Inflammatory macrophage treated with lipopolysaccharide for 1 hour (primary cell): Measurements from ENCODE around the gene ZNF516.
A peak's percentile ranks its signal among the peaks of the same experiment; 100 is the strongest.

ENCODE experiments used
- DNase-seq, 2 donors: peaks; one replicate each; pipeline ENCODE4 v3.0.0-alpha.2; 2020 to 2022

Gene ZNF516

DNA sequence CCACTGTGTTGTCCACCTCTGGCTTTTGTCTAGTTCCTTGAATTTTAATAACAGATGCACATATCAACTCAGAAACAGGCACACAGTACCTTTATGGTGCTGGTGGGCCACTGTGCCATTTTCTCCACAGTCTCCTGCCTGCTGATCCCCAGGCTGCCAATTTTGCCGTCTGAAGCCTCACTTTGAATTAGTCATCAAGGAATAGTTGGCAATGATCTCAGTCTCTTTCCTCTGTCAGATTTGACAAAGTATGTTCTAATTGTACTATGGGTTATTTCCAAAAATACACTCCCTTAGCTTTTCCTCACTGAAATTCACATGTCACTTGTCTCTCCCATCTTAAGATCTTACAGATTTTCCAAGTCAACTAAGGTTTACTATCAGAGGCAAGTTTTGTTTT is 140.7 kb downstream of the ZNF516 start:
- no peak for DNase-seq

DNA sequence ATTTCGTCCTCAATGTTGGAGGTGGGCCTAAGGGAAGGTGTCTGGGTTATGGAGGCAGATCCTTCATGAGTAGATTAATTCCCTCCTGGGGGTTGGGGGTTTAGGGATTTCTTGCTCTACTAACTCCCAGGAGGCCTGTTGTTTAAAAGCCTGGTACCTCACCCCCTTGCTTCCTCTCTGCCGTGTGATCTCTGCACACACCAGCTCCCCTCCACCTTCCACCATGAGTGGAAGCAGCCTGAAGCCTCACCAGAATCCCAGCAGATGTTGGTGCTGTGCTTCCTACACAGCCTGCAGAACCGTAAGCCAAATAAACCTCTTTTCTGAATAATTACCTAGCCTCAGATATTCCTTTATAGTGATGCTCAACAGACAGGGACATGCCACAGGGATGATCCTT is 141.5 kb downstream of the ZNF516 start:
- no peak for DNase-seq

DNA sequence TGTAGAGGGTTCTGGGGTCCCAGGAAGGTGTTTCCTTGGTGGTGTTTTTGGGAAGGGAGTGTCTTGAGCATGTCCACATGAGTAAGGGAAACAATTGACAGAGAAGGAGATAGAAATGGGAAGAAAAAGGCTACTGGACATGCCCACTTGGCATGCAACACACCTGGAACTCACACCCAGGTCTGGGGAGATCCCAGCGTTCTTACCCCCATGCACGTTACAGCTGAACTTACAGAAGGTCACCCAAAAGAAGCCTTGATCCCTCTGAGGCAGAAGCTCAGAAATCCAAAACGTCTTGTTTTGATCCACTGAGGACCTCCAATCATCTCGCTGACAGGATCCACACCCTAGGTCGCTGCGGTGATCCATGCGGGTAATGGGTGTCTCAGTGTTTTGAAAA is 142.0 kb downstream of the ZNF516 start:
- no peak for DNase-seq

DNA sequence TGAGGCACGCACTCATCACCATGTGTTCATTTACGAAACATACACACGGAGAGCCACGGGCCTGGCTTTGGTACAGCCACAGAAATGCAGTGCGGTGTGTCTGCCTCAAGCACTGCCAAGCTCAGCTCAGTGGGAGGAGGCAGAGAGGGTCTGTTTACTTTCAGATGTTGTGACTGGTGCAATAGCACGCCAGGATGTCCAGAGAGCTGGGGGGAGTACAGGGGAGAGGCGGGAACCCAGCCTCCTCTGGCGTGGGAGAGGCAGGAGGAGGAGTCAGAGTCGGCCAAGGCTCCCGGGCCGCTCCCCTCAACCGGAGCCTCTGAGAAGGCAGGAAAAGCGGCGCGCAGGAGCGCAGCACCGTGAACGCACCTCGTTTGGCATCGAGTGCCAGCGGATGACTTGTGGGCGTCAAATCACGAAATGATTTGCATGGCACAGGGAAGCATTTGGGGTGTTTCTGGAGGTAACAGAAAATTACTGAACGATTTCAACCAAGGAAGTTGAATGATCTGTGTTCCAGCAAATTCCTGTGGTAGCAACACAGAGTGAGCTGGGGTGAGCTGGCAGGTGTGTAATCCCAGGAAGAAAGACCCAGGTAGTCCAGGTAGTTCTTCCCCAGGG is 143.0 kb downstream of the ZNF516 start:
- no peak for DNase-seq

DNA sequence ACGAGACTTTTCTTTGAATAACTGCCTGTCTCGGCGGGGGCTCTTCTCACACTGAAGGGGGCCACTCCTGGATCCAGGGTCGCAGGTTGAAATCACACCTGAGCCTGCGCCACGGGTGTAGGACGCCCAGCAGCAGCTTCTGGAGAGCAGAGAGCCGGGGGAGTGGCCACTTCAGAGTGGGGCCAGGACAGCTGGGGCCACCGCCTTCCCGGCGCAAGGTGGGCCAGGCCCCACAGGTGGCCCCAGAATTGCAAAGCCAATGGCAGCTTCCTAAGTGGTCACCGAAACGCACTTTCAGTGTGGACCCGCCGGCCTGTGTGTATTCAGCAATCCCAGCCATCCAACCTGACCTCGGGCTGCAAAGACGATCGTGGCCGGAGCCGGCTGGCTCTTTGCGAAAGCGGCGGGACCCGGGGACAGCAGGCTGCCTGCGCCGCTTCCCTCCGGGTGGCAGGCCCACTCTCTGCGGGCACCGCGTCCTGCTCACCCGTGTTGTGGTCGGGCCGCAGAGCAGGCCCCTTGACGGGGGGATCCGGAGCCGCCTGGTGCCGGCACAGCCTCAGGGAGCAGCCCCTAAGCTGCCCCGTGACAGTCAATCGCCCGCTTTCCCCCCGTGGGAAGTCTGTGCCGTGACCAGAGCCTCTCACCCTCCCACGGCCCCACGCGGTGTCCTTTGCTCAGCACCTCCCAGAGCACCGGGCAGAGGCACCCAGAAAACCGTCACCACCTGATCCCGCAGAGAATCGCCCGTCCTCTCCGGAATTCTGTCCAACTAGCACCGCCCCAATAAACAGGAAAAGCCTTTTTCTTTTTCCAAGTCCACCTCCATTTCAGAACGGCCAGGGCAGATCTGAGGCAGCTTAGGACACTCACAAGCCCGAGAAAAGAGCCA is 144.7 kb downstream of the ZNF516 start:
- DNase-seq: no peak

DNA sequence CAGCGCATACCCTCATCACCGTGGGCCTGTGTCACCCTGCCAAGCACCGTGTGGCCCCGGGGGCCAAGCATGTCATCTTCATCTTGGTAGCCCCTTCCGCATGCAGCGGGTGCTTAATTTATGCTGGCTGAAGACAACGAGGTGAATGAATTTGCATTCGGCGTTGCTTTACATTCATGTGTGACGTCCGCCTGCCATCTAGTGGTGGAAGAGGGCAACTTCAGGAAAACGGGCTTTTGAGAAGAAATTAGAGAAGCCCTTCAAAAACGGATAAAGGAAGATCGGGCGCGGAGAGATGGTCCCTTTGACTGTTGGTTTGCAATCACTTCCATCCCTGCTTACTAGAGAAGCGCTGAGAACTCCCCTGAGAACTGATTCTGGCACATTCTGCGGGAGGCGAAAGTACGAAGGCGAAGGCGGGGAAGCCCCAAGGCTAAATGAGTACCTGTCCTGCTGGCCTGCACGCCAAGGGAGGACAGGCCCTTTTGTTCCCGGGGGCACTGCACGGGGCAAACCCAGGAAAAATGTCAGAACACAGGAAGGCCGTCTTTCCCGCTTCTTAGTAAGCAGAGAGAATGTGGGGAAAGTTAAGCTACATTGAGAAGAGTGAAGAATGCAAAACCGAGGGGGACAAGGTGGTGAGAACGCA is 145.9 kb downstream of the ZNF516 start:
- DNase-seq: peak; percentile 41 to 90

DNA sequence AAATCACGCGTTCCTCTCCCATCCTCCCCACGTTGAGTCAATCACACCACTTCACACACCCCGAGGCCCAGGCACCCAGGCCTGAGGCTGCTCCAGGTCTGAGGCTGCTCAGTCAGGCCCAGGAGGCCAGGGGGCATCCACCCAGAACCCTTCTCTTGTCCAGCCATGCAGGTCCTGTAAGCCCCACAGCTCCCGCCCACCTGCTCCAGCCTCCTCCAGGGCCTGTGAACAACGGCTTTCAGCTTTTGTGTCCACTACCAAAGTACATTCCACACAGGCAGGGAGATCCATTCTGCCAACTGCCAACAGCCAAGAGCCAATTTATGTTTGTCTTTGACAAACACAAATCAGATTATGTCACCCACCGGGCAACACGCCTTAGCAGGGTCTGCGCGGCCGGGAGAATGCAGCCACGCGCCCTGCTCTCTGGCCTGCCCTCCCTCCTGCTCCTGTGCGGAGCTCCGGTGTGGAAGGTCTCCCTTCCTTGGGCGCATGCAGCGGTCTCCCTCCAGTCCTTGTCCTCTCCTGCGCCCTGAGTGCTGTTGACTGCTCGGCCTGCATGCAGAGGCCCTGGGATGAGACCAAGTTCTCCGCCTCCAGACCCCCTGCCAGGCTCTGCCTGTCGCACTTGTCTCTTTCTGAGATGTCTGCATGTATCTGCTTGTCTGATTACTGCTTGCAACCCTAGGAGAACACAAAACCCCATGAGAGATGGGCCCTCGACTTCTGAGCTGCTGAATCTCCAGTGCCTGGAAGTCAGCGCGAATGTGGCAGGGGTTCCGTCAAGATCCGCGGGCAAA is 146.6 kb downstream of the ZNF516 start:
- DNase-seq: no peak

DNA sequence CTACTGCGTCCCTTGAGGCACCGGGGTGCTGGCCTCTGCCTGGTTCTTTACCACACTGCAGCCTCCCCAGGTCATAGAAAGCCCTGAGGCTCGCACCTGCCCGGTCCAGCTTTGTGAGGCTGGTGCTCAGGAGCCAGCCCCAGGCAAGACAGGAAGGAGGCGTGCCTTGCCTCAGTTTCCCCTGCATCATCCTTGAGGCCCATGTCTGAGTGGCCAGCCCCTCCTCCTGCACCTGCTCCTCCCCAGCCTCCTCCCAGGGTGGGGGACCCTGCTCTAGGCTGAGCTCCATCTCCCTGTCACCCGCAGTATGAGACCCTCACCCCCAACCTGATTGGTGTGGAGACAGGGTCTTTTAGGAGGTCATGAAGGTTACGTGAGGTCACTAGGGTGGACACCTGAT is 147.7 kb downstream of the ZNF516 start:
- no peak for DNase-seq

DNA sequence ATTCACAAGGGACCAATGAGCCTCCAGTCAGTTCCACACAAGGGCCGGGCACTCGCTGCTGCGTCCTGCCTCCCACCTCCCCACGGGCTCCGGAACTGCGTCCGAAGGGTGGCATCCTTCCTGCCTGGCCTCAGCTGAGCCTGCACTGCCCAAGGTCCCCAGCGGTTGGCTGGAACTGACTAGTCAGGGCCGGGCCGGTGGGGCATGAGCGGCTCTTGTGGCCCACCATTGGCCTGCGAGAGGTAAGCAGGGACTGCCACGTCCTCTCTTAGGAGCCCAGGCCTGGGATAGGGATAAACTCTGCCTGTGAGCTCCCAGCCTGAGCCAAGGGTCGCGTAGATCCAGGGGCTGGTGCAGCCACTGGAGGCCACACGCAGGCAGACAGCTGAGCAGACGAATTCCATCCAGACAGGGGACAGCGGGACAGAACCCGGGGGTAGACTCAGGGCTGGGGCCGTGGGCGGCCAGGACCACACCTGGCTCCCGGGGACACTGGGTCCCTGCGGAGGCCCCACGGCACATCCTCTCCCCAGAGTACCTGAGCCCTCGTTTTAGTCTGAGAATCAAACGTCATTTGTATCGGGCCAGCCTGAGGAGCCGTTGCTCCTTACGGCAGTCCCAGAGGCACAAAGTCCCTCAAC is 148.4 kb downstream of the ZNF516 start:
- DNase-seq: no peak

DNA sequence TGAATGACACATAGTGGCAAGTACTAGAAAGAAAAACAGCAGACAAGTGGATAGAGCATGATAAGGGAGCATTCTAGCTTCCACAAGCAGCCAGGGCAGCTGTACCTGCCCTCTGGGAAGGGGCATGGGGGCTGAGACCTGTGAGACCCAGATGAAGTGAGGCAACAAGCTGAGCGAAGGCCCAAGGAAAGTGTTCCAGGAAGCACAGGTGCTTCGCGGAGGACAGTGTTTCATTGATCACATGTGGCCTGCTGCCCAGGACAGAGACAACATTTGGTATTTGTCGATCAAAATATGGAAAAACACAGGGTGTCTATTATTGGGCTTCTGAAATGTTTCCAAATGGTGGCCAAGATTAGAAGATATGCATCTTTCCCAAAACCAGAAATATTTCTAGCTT is 149.1 kb downstream of the ZNF516 start:
- no peak for DNase-seq

DNA sequence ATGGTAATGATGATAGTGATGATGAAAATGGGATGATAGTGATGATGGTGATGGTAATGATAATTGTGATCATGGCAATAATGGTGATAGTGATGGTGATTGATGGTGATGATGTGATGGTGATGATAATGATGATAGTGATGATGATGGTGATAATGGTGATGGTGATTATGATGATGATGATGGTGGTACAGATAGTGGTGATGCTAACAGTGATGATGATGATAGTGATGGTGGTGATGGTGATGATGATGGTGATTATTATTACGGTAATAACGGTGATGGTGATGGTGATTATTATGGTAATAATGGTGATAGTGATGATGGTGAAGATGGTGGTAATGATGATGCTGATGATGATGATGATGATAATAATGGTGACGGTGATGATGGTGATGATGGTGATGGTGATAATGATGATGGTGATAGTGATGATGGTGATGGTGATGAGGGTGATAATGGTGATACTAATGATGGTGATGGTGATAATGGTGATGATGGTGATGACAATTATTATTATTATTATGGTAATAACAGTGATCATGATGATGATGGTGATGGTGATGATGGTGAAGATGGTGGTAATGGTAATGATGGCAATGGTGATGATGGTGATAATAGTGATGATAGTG is 151.0 kb downstream of the ZNF516 start:
- DNase-seq: no peak

DNA sequence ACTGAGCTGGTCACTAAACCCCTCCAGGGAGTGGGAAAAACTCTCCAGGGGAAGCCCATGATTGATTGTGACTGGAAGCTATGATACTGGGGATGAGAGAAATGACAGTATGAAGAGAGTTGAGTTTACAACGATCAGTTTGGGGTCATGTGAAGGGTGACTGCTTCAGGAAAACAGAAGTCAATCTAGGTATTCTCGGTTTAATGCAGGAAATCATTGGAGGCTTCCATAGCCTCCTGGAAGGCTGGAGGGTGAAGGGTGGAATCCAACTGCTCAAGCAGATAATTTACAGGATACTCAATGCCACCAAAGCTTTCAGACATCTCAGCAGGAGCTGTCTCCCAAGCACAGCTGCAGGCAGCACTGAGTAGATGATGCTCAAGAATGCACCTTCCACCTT is 154.6 kb downstream of the ZNF516 start:
- DNase-seq: no peak

DNA sequence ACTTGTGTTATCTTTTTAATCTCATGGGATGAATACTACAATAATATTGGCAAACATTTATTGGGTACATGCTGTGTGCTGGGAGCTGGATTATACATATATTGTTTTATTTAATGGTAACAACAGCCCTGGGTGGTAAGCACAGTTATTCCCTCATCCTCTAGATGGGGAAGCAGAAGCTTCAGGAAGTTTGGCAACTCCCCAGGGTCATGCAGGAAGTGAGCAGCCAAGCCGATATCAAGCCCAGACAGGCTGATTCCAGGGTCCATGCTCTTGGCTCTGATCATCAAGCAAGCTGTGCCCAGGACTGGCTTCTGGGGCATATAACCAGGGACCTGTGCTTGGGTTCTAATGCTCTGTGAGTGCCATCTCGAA is 155.8 kb downstream of the ZNF516 start:
- peak in 1 of 2 donors; percentile 11 for DNase-seq

DNA sequence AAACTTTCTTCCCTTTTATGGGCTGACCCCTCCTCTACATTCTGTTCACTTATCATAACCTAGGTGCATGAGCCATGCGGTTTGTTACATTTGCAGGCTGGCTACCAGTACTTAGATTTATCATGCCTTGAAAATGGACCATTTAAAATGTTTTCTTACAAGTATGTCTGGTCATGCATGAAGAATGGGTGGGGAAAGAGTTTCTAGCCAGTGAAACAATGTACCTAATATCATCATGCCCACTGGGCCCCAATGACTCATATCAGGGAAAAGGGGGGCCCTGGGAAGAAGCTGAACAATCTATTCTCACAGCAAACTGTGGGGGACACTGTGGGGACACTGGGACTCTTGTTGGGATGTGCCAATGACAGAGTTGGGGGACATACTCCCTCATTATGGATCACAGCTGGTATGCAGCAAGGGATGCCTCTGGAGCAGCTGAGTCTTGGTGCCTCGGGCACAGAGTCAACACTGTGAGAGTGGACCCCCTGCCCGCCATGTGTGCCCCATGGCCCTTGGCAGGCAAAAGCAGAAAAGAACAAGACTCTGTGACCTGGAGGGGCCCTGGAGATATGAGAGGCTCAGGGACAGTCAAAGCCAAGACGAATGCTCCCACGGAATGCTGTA is 156.3 kb downstream of the ZNF516 start:
- DNase-seq: no peak

DNA sequence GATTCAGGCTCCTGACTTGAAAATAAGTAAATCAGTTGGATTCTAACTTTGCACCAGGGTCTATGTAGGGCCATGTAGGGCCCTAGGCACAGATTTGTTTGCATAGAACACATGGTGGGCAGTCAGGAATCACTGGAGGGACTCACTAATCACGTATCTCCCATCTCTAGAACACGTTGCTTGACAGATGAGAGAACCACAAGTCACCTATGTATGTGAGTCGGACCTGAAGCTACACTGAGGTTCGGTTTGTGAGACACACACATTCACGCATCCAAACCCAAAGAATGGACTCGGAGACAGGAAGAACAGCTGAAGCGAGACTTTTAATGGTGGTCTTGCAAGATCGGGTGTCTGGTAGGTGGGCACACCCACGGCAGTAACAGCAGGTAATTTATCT is 157.0 kb downstream of the ZNF516 start:
- no peak for DNase-seq

DNA sequence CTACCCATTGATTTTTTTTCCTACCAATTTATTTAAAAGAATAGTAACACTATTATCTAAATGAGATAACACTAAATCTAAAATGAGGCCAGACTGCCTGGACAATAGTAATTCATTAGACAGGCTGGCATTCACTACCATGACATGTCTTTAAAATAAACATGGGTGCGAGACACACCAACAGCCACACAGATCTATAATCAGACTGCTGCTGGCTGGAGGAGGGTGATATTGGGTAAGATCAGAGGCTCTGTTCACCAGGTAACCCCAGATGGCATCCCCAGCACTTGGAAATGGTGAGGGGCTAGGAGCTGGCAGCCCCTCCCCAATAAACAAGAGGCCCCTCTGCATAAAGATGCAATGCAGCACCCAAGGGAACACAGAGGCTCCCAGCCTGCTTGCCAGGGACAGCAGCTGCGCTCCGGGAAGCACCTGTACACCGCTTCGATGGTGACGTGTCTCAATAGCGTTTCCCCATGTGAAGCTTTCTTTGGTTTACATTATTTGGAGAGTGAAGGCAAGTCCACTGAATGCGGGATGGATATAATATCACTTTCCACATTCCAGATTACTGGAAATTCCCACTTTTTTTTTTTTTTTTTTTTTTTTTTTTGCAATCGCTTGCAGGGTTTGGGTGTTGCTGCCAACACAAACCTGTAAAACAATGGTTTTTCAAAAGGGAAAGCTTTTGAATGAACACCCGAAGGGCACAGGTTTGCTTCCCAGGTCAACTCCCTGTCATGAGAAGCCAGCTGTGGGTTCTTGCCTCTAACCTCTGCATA is 159.0 kb downstream of the ZNF516 start:
- no peak for DNase-seq

DNA sequence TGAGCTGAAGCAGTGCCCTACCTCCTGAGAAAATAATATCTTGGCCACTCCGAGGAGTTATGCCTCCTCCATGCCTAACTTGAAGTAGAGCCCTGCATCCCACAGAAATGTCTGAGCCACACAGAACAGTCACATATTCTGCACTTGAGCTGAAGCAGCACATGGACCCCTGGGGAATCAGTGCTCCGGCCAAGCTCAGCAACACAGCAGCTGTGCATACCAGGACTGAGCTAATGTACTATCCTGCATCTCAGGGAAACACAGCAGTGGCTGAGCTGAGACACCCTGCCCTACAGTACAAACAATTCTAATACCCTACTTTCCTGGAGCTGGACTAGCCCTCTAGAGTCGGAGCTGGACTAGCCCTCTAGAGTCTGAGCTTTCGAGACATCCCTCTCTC is 166.9 kb downstream of the ZNF516 start:
- DNase-seq: no peak

DNA sequence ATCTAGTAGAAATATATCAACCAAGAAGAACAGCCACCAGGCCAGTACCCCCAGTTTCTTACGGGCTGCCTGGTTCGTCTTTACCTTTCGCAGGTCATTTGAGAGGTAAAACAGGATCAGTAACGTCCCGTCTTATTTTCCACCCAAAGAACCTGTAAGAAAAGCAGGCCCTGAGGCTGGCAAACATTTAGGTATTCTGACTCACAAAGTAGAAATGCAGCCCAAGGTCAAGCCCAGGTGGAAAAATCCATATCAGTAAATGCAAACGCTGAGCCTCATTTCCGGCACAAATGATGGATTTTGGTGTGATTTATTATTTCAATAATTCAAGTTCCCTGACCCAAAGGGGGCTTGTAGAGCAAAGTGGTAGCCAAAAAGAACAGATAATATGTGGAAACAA is 171.2 kb downstream of the ZNF516 start:
- DNase-seq: no peak

DNA sequence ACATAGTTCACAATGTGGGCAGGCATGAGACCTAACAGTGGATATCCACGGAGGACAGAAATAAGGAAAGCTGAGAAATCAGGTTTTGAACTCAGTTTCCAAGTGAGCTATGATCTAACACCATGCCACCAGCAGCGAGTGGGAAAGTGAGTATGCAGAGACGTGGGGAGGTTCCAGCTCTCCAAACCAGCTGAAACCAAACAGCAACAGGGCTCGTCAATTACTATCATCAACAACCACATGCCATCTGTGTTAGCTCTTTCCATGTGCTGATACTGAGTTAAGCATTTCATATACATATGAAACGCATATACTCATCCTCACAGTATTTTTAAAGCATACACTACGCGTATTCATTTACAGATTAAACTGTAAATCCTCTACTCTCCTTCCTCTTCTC is 172.4 kb downstream of the ZNF516 start:
- no peak for DNase-seq

DNA sequence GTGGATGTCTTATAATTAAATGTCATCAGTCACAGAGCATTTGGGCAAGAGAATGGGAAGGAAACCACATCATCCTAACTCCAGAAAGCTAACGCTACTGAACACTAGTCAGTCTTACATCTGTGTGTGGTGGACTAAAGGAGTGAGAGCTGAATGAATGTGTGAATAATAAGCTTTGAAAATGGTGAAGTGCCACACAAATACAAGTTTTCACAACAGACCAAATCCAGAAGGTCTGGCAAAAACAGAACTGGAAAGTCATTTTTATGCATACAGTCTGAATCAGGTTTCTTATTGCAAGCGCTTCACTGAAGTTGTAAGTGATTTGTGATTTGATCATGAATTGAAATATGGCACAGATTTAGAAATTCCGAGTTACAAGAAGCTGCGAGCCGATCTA is 175.7 kb downstream of the ZNF516 start:
- DNase-seq: no peak

DNA sequence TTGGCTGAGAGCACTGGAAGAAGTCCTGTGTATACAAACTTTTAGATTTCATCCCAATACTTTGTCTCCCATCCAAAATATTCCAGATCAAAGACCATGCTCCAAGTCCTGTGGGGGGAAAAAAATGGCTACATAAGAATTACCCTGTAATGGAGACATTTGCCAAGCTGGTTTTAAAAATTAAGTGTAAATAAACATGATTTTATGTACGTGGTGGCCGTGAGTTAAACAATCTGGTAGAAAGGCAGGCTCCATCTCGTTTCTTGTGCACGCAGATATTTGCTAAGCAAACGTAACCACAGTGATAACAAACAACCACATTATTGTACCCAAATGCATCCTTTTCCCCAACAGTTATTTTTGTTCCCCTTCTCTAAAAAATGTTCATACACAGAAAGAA is 176.4 kb downstream of the ZNF516 start:
- DNase-seq: no peak
